WTC11 (cell line): Measurements from ENCODE around the gene OMD.

Source experiments
- NFYB ChIP-seq: sonication (generic); formaldehyde crosslinking; conservative IDR thresholded peaks from 2 replicates; pipeline ENCODE4 v1.8.0; 2022; ENCODE audit warnings: low read depth, missing genetic modification reagents
- NR2C2 ChIP-seq: sonication (generic); formaldehyde crosslinking; IDR thresholded peaks from 2 replicates; pipeline ENCODE4 v1.8.0; 2022; ENCODE audit warnings: mild to moderate bottlenecking, missing genetic modification reagents
- SMAD3 ChIP-seq: sonication (generic); formaldehyde crosslinking; IDR thresholded peaks from 2 replicates; pipeline ENCODE4 v1.8.0; 2022; ENCODE audit warnings: missing genetic modification reagents, mild to moderate bottlenecking, borderline replicate concordance
- SMAD4 ChIP-seq: sonication (generic); formaldehyde crosslinking; IDR thresholded peaks from 2 replicates; pipeline ENCODE4 v1.8.0; 2022; ENCODE audit warnings: mild to moderate bottlenecking, missing genetic modification reagents
- SOX15 ChIP-seq: fragments of 250-450 bp; sonication (Bioruptor Pico); IDR thresholded peaks from 2 replicates; pipeline ENCODE4 v1.9.0; 2021; ENCODE audit warnings: mild to moderate bottlenecking
- ZNF232 ChIP-seq: sonication (generic); formaldehyde crosslinking; IDR thresholded peaks from 2 replicates; pipeline ENCODE4 v1.8.0; 2022; ENCODE audit warnings: mild to moderate bottlenecking, missing genetic modification reagents
- ZNF416 ChIP-seq: fragments of 250-450 bp; sonication (Bioruptor Pico); IDR thresholded peaks from 2 replicates; pipeline ENCODE4 v1.9.0; 2021; ENCODE audit warnings: mild to moderate bottlenecking, inconsistent platforms
- TF ChIP-seq, protein P1 (sequence below): fragments of 200-600 bp; IDR thresholded peaks from 2 replicates; pipeline ENCODE4 v1.8.0; 2022; ENCODE audit warnings: antibody characterized with exemption
- TF ChIP-seq, protein P2 (sequence below): sonication (generic); formaldehyde crosslinking; IDR thresholded peaks from 2 replicates; pipeline ENCODE4 v1.8.1; 2023; ENCODE audit warnings: mild to moderate bottlenecking, missing genetic modification reagents, moderate library complexity
- TF ChIP-seq, protein P3 (sequence below): sonication (generic); formaldehyde crosslinking; IDR thresholded peaks from 2 replicates; pipeline ENCODE4 v1.8.0; 2022; ENCODE audit warnings: missing genetic modification reagents
- TF ChIP-seq, protein P4 (sequence below): fragments of 250-450 bp; sonication (Bioruptor Pico); conservative IDR thresholded peaks from 2 replicates; pipeline ENCODE4 v1.9.0; 2021; ENCODE audit warnings: mild to moderate bottlenecking
- TF ChIP-seq, protein P5 (sequence below): sonication (generic); formaldehyde crosslinking; conservative IDR thresholded peaks from 2 replicates; pipeline ENCODE4 v1.8.1; 2022; ENCODE audit warnings: mild to moderate bottlenecking, missing genetic modification reagents
- TF ChIP-seq, protein P6 (sequence below): fragments of 250-450 bp; sonication (Bioruptor Pico); IDR thresholded peaks from 2 replicates; pipeline ENCODE4 v1.9.0; 2021; ENCODE audit warnings: mild to moderate bottlenecking

DNA sequence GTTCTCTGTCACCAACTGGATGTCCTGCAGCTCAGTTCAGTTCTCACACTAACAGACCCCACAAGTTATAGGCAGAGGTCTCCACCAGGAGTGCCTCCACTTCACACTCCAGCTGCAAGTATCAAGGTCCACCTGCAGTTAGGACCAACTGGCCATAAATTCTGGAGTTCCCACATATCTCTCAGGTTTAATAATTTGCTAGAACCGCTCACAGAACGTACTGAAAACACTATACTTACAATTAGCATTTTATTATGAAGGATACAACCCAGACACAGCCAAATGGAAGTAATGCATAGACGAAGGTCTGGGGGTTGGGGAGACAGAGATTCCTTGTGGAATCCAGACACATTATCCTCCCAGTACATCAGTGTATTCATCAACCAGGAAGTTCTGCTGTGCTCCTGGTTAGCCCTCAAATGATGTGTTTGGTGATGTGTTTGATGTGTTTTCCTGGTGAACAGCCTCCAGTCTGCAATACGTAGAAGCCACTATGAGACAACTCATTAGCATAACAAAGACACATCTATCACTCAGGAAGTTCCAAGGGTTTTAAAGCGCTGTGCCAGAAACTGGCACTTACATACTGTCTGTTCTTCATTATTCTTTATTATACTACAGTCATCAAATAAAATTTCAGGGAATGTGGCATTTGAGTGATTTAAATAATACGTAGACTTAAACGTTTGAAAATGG is 45.3 kb downstream of the OMD start:
- TF ChIP-seq, protein P1, sequence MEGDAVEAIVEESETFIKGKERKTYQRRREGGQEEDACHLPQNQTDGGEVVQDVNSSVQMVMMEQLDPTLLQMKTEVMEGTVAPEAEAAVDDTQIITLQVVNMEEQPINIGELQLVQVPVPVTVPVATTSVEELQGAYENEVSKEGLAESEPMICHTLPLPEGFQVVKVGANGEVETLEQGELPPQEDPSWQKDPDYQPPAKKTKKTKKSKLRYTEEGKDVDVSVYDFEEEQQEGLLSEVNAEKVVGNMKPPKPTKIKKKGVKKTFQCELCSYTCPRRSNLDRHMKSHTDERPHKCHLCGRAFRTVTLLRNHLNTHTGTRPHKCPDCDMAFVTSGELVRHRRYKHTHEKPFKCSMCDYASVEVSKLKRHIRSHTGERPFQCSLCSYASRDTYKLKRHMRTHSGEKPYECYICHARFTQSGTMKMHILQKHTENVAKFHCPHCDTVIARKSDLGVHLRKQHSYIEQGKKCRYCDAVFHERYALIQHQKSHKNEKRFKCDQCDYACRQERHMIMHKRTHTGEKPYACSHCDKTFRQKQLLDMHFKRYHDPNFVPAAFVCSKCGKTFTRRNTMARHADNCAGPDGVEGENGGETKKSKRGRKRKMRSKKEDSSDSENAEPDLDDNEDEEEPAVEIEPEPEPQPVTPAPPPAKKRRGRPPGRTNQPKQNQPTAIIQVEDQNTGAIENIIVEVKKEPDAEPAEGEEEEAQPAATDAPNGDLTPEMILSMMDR = no peak
- no peak for TF ChIP-seq SMAD3 (CRISPR knock-in tag)
- TF ChIP-seq, protein P2, sequence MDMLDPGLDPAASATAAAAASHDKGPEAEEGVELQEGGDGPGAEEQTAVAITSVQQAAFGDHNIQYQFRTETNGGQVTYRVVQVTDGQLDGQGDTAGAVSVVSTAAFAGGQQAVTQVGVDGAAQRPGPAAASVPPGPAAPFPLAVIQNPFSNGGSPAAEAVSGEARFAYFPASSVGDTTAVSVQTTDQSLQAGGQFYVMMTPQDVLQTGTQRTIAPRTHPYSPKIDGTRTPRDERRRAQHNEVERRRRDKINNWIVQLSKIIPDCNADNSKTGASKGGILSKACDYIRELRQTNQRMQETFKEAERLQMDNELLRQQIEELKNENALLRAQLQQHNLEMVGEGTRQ (CRISPR knock-in tag) = no peak
- no peak for TF ChIP-seq SOX15 (CRISPR knock-in tag)
- TF ChIP-seq, protein P3, sequence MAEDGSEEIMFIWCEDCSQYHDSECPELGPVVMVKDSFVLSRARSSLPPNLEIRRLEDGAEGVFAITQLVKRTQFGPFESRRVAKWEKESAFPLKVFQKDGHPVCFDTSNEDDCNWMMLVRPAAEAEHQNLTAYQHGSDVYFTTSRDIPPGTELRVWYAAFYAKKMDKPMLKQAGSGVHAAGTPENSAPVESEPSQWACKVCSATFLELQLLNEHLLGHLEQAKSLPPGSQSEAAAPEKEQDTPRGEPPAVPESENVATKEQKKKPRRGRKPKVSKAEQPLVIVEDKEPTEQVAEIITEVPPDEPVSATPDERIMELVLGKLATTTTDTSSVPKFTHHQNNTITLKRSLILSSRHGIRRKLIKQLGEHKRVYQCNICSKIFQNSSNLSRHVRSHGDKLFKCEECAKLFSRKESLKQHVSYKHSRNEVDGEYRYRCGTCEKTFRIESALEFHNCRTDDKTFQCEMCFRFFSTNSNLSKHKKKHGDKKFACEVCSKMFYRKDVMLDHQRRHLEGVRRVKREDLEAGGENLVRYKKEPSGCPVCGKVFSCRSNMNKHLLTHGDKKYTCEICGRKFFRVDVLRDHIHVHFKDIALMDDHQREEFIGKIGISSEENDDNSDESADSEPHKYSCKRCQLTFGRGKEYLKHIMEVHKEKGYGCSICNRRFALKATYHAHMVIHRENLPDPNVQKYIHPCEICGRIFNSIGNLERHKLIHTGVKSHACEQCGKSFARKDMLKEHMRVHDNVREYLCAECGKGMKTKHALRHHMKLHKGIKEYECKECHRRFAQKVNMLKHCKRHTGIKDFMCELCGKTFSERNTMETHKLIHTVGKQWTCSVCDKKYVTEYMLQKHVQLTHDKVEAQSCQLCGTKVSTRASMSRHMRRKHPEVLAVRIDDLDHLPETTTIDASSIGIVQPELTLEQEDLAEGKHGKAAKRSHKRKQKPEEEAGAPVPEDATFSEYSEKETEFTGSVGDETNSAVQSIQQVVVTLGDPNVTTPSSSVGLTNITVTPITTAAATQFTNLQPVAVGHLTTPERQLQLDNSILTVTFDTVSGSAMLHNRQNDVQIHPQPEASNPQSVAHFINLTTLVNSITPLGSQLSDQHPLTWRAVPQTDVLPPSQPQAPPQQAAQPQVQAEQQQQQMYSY = no peak
- TF ChIP-seq ZNF232 (CRISPR knock-in tag) = no peak
- TF ChIP-seq, protein P4, sequence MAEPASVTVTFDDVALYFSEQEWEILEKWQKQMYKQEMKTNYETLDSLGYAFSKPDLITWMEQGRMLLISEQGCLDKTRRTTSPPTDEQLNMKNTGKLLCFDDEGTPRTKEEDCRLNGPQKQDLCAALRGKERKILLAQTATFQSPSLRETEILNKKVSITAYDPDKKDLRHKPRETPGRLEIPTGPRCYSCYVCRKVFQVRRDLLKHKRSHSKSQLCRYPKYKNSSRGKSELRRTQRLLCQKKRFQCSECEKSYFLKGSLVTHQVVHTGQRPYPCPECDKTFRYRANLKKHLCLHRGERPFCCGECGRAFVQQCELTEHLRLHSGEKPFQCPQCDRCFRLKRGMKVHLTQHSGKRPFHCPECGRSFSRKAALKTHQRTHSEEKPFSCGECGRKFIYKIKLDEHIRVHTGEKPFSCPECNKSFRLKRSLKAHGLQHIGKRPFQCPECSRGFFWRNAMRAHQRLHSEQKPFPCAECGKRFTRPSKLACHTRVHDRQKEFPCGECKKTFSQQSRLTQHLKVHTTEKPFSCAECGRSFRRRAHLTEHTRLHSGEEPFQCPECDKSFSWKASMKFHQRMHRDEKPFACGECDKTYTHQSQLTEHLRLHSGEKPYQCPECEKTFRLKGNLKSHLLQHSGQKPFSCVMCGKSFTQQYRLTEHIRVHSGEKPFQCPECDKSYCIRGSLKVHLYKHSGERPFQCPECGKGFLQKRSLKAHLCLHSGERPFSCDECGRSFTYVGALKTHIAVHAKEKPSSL (CRISPR knock-in tag) = no peak
- no peak for TF ChIP-seq SMAD4 (CRISPR knock-in tag)
- TF ChIP-seq, protein P5, sequence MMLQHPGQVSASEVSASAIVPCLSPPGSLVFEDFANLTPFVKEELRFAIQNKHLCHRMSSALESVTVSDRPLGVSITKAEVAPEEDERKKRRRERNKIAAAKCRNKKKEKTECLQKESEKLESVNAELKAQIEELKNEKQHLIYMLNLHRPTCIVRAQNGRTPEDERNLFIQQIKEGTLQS (CRISPR knock-in tag) = no peak
- no peak for TF ChIP-seq NFYB (CRISPR knock-in tag)
- TF ChIP-seq, protein P6, sequence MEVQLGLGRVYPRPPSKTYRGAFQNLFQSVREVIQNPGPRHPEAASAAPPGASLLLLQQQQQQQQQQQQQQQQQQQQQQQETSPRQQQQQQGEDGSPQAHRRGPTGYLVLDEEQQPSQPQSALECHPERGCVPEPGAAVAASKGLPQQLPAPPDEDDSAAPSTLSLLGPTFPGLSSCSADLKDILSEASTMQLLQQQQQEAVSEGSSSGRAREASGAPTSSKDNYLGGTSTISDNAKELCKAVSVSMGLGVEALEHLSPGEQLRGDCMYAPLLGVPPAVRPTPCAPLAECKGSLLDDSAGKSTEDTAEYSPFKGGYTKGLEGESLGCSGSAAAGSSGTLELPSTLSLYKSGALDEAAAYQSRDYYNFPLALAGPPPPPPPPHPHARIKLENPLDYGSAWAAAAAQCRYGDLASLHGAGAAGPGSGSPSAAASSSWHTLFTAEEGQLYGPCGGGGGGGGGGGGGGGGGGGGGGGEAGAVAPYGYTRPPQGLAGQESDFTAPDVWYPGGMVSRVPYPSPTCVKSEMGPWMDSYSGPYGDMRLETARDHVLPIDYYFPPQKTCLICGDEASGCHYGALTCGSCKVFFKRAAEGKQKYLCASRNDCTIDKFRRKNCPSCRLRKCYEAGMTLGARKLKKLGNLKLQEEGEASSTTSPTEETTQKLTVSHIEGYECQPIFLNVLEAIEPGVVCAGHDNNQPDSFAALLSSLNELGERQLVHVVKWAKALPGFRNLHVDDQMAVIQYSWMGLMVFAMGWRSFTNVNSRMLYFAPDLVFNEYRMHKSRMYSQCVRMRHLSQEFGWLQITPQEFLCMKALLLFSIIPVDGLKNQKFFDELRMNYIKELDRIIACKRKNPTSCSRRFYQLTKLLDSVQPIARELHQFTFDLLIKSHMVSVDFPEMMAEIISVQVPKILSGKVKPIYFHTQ (CRISPR knock-in tag) = no peak
- TF ChIP-seq NR2C2 = no peak
- no peak for TF ChIP-seq ZNF416 (CRISPR knock-in tag)
